H9 (cell line): ENCODE measurements around the gene GBP3. TPM values are rescaled to one million over a fixed set of nuclear protein-coding genes. Genes with fewer than 3 reads are reported as not detected.

Experiments
- DNase-seq: peaks from one replicate; pipeline ENCODE4 v3.0.0-alpha.2; 2017
- H2AFZ ChIP-seq: one replicate; pipeline ENCODE4 v1.6.1; 2013; ENCODE audit warnings: mild to moderate bottlenecking, low read length, control low read depth, moderate library complexity
- H2AK5ac ChIP-seq: 2 replicates; pipeline ENCODE4 v1.6.1; 2013; ENCODE audit warnings: low read length, control low read depth, mixed read lengths; ENCODE audit not compliant: insufficient read length
- H2BK120ac ChIP-seq: one replicate; pipeline ENCODE4 v1.6.1; 2013; ENCODE audit warnings: low read depth, mild to moderate bottlenecking, low read length, control low read depth, inconsistent platforms; ENCODE audit not compliant: poor library complexity, severe bottlenecking
- H2BK12ac ChIP-seq: 2 replicates; pipeline ENCODE4 v1.6.1; 2013; ENCODE audit warnings: low read length, control low read depth, mixed read lengths, low read depth; ENCODE audit not compliant: insufficient read length
- H2BK15ac ChIP-seq: 2 replicates; pipeline ENCODE4 v1.6.1; 2013; ENCODE audit warnings: low read depth, low read length, control low read depth
- H2BK20ac ChIP-seq: one replicate; pipeline ENCODE4 v1.6.1; 2013; ENCODE audit warnings: low read depth, mild to moderate bottlenecking, low read length, control low read depth, inconsistent platforms; ENCODE audit not compliant: poor library complexity, severe bottlenecking
- H2BK5ac ChIP-seq: 2 replicates; pipeline ENCODE4 v1.6.1; 2013; ENCODE audit warnings: low read length, control low read depth, mixed read lengths; ENCODE audit not compliant: insufficient read length
- H3K14ac ChIP-seq: 2 replicates; pipeline ENCODE4 v1.6.1; 2013; ENCODE audit warnings: low read length, control low read depth; ENCODE audit not compliant: insufficient read depth
- H3K18ac ChIP-seq: 2 replicates; pipeline ENCODE4 v1.6.1; 2013; ENCODE audit warnings: low read depth, mild to moderate bottlenecking, mixed read lengths, low read length, control low read depth; ENCODE audit not compliant: insufficient read length
- H3K23ac ChIP-seq: 2 replicates; pipeline ENCODE4 v1.6.1; 2013; ENCODE audit warnings: low read length, control low read depth, mixed read lengths, low read depth; ENCODE audit not compliant: insufficient read length
- H3K23me2 ChIP-seq: 2 replicates; pipeline ENCODE4 v1.6.1; 2013; ENCODE audit warnings: low read depth, mild to moderate bottlenecking, mixed read lengths, low read length, control low read depth; ENCODE audit not compliant: insufficient read length, poor library complexity, severe bottlenecking
- H3K27ac ChIP-seq: 2 replicates; pipeline ENCODE4 v1.5.1; 2013; ENCODE audit warnings: low read length, control low read depth, mixed read lengths, low read depth; ENCODE audit not compliant: insufficient read length
- H3K27me3 ChIP-seq: 2 replicates; pipeline ENCODE4 v1.6.1; 2013; ENCODE audit warnings: low read length, control low read depth, inconsistent platforms; ENCODE audit not compliant: insufficient read depth
- H3K4ac ChIP-seq: 2 replicates; pipeline ENCODE4 v1.6.1; 2013; ENCODE audit warnings: low read depth, mild to moderate bottlenecking, control low read depth, inconsistent platforms, low read length, moderate library complexity
- H3K4me1 ChIP-seq: 2 replicates; pipeline ENCODE4 v1.6.1; 2013; ENCODE audit warnings: low read length, control low read depth, inconsistent platforms; ENCODE audit not compliant: insufficient read depth
- H3K4me2 ChIP-seq: 2 replicates; pipeline ENCODE4 v1.6.1; 2013; ENCODE audit warnings: low read length, control low read depth, mixed read lengths; ENCODE audit not compliant: insufficient read length, insufficient read depth
- H3K56ac ChIP-seq: 2 replicates; pipeline ENCODE4 v1.6.1; 2013; ENCODE audit warnings: low read depth, mild to moderate bottlenecking, mixed read lengths, low read length, control low read depth; ENCODE audit not compliant: insufficient read length
- H3K79me1 ChIP-seq: 2 replicates; pipeline ENCODE4 v1.6.1; 2013; ENCODE audit warnings: low read depth, mild to moderate bottlenecking, moderate library complexity, low read length, control low read depth, inconsistent platforms; ENCODE audit not compliant: insufficient read depth, poor library complexity, severe bottlenecking
- H3K79me2 ChIP-seq: 2 replicates; pipeline ENCODE4 v1.6.1; 2013; ENCODE audit warnings: low read length, control low read depth, inconsistent platforms; ENCODE audit not compliant: insufficient read depth
- H3K9ac ChIP-seq: 2 replicates; pipeline ENCODE4 v1.6.1; 2013; ENCODE audit warnings: low read length, control low read depth, mixed read lengths; ENCODE audit not compliant: insufficient read length; ENCODE audit errors: extremely low read depth
- H3K9me3 ChIP-seq: one replicate; pipeline ENCODE4 v1.6.1; 2013; ENCODE audit warnings: low read depth, low read length, inconsistent platforms; ENCODE audit not compliant: control insufficient read depth
- H3T11ph ChIP-seq: one replicate; pipeline ENCODE4 v1.6.1; 2013; ENCODE audit warnings: mild to moderate bottlenecking, low read length, control low read depth, inconsistent platforms
- H4K20me1 ChIP-seq: one replicate; pipeline ENCODE4 v1.6.1; 2013; ENCODE audit not compliant: control insufficient read depth, insufficient read length, insufficient read depth
- H4K5ac ChIP-seq: 2 replicates; pipeline ENCODE4 v1.6.1; 2013; ENCODE audit warnings: low read depth, mild to moderate bottlenecking, mixed read lengths, low read length, control low read depth; ENCODE audit not compliant: insufficient read length
- H4K8ac ChIP-seq: replicated peaks from 2 replicates; pipeline ENCODE4 v1.6.1; 2013; ENCODE audit warnings: low read length, control low read depth, mixed read lengths, low read depth; ENCODE audit not compliant: insufficient read length
- H4K91ac ChIP-seq: 2 replicates; pipeline ENCODE4 v1.6.1; 2013; ENCODE audit warnings: low read depth, mild to moderate bottlenecking, moderate library complexity, mixed read lengths, low read length, control low read depth; ENCODE audit not compliant: insufficient read length
- H3K27ac Mint-ChIP-seq, 3 experiments: 2 replicates in 2 of 3; 3 replicates in 1 of 3; pipeline ENCODE4 v1.8.0; 2020 to 2021; ENCODE audit warnings: mixed read lengths in 3 of 3, mild to moderate bottlenecking in 1 of 3, moderate library complexity in 1 of 3
- H3K27me3 Mint-ChIP-seq: 2 replicates; pipeline ENCODE4 v1.8.0; 2021; ENCODE audit warnings: low read depth, mild to moderate bottlenecking, moderate library complexity, mixed read lengths
- H3K36me3 Mint-ChIP-seq, 3 experiments: 2 replicates in 2 of 3; 3 replicates in 1 of 3; pipeline ENCODE4 v1.8.0; 2020 to 2021; ENCODE audit warnings: low read depth in 3 of 3, mixed read lengths in 3 of 3; ENCODE audit not compliant: insufficient read depth in 1 of 3
- H3K4me1 Mint-ChIP-seq, 2 experiments: 2 replicates each; pipeline ENCODE4 v1.8.0; 2020; ENCODE audit warnings: mixed read lengths in 2 of 2
- H3K4me3 Mint-ChIP-seq, 2 experiments: 2 replicates in 1 of 2; 3 replicates in 1 of 2; pipeline ENCODE4 v1.8.0; 2020 to 2021; ENCODE audit warnings: mild to moderate bottlenecking in 2 of 2, mixed read lengths in 2 of 2, moderate library complexity in 1 of 2
- H3K9me3 Mint-ChIP-seq, 2 experiments: 2 replicates in 1 of 2; 3 replicates in 1 of 2; pipeline ENCODE4 v1.8.0; 2020; ENCODE audit warnings: mild to moderate bottlenecking in 2 of 2, mixed read lengths in 2 of 2, moderate library complexity in 1 of 2
- WGBS: extraction: QIAGEN DNeasy Blood & Tissue Kit; methylation state at CpG from one replicate; pipeline ENCODE4 v1.1.7; 2013; ENCODE audit warnings: missing lambda C conversion rate, low lambda C conversion rate, mixed read lengths; ENCODE audit not compliant: insufficient read length; ENCODE audit errors: extremely low coverage; 5-methylcytosine and 5-hydroxymethylcytosine counted together
- total RNA-seq: library from RNA; stranded (reverse); gene quantifications from 2 replicates; pipeline ENCODE4 v1.2.1, GENCODE V29; 2021
- TF ChIP-seq, protein P1 (sequence below): fragments of 200-600 bp; sonication (generic); conservative IDR thresholded peaks from 3 replicates; pipeline ENCODE4 v1.8.0; 2021; ENCODE audit warnings: antibody characterized with exemption, mild to moderate bottlenecking

Gene GBP3
- total RNA-seq, 1 experiment from 2014 or later, result not detected

DNA sequence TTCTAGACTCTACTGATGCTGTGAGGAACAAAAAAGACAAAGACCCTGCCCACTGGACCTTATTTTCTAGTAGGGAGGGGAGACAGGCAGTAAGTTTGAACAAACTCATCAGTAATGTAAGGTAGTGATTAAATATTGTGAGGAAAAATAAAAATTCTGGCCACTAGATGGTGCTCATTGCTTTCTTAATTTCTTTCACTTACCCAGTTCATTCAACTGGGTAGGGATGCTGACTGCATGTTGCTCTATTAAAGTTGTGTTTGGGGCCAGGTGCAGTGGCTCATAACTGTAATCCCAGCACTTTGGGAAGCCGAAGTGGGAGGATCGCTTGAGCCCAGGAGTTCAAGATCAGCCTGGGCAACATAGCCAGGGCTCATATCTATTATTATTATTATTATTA is 23.9 kb downstream of the GBP3 start:
- Mint-ChIP-seq H3K4me1 (peaks cover 7% of the 10 kb centered on the region in 2 experiments; a peak in 2 of 4 replicates), H3K27me3 (no peaks in the 10 kb centered on the region), H3K36me3 (no peaks in the 10 kb centered on the region), H3K4me3 (no peak overlapping the region), H3K27ac (no peak overlapping the region), H3K9me3 (no peaks in the 10 kb centered on the region)
- Histone ChIP-seq H2BK12ac (no peak overlapping the region), H3K56ac (no peak overlapping the region), H2BK5ac (no peak overlapping the region), H3K79me2 (no peaks in the 10 kb centered on the region), H3K4me2 (no peak overlapping the region), H3K14ac (no peak overlapping the region), H3K79me1 (no peaks in the 10 kb centered on the region), H2BK15ac (no peak overlapping the region), H3T11ph (no peak overlapping the region), H3K4me1 (peaks cover 3% of the 10 kb centered on the region; the same call in 1 of the 2 replicates), H2AFZ (no peak overlapping the region), H3K9ac (no peak overlapping the region), H4K91ac (no peak overlapping the region), H4K20me1 (no peaks in the 10 kb centered on the region), H3K27ac (no peak overlapping the region), H2AK5ac (no peak overlapping the region), H2BK20ac (no peak overlapping the region), H2BK120ac (no peak overlapping the region), H3K27me3 (no peaks in the 10 kb centered on the region), H3K9me3 (no peaks in the 10 kb centered on the region), H3K4ac (no peak overlapping the region), H4K8ac (no peak overlapping the region), H3K18ac (no peak overlapping the region), H4K5ac (no peak overlapping the region), H3K23ac (no peak overlapping the region), H3K23me2 (peaks cover under 1% of the 10 kb centered on the region)
- TF ChIP-seq, protein P1, sequence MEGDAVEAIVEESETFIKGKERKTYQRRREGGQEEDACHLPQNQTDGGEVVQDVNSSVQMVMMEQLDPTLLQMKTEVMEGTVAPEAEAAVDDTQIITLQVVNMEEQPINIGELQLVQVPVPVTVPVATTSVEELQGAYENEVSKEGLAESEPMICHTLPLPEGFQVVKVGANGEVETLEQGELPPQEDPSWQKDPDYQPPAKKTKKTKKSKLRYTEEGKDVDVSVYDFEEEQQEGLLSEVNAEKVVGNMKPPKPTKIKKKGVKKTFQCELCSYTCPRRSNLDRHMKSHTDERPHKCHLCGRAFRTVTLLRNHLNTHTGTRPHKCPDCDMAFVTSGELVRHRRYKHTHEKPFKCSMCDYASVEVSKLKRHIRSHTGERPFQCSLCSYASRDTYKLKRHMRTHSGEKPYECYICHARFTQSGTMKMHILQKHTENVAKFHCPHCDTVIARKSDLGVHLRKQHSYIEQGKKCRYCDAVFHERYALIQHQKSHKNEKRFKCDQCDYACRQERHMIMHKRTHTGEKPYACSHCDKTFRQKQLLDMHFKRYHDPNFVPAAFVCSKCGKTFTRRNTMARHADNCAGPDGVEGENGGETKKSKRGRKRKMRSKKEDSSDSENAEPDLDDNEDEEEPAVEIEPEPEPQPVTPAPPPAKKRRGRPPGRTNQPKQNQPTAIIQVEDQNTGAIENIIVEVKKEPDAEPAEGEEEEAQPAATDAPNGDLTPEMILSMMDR, result peak; percentile 68
- no peak for DNase-seq
- no CpG with 5 or more reads among the region's 2 CpGs for WGBS
